Measurements from ENCODE around the gene TRIM33. TPM values are rescaled to one million over a fixed set of nuclear protein-coding genes. Genes with fewer than 3 reads are reported as not detected.

Gene TRIM33
- total and polyA plus RNA-seq, 2 of the 13 experiments (the other 11 are each of a cell fraction or from before 2014, with no cell fraction given), result 35.5 to 42.2 TPM

- TF ChIP-seq ZNF18 (CRISPR knock-in tag; IDR thresholded peaks at IDR 0.05; ENCODE audit: insufficient replicate concordance), result peak; percentile 84
- TF ChIP-seq REXO4 (CRISPR knock-in tag; IDR thresholded peaks at IDR 0.05; ENCODE audit: borderline replicate concordance), result no peak
- TF ChIP-seq SMAD9 (CRISPR knock-in tag; IDR thresholded peaks at IDR 0.05), result 0 out of 2 replicates have a peak, but pooled peaks have one; percentile 73
- peak; percentile 65 for TF ChIP-seq ZNF501 (CRISPR knock-in tag; IDR thresholded peaks at IDR 0.05)
- peak; percentile 51; the same call in 1 of the 2 replicates for TF ChIP-seq THAP8 (CRISPR knock-in tag; IDR thresholded peaks at IDR 0.05; ENCODE audit: borderline replicate concordance)
- peak; percentile 79; the same call in 1 of the 2 replicates for TF ChIP-seq ZNF614 (CRISPR knock-in tag; IDR thresholded peaks at IDR 0.05; ENCODE audit: borderline replicate concordance)
- TF ChIP-seq MTA3 (CRISPR knock-in tag; IDR thresholded peaks at IDR 0.05), result no peak
- TF ChIP-seq ZNF451 (CRISPR knock-in tag; IDR thresholded peaks at IDR 0.05), result peak; percentile 87; the same call in 1 of the 2 replicates
- 0 out of 2 replicates have a peak, but pooled peaks have one; percentile 35 for TF ChIP-seq ZNF558 (CRISPR knock-in tag; IDR thresholded peaks at IDR 0.05; ENCODE audit: borderline replicate concordance)
- peak; percentile 77 for TF ChIP-seq MXD4 (CRISPR knock-in tag; IDR thresholded peaks at IDR 0.05)
- no peak for TF ChIP-seq ZNF569 (CRISPR knock-in tag; IDR thresholded peaks at IDR 0.05; ENCODE audit: borderline replicate concordance)
- TF ChIP-seq E2F5 (CRISPR knock-in tag; conservative IDR thresholded peaks at IDR 0.05), result peak; percentile 91
- TF ChIP-seq ZNF615 (CRISPR knock-in tag; IDR thresholded peaks at IDR 0.05; ENCODE audit: borderline replicate concordance), result no peak
- TF ChIP-seq ZNF292 (CRISPR knock-in tag; IDR thresholded peaks at IDR 0.05; ENCODE audit: borderline replicate concordance, low read depth), result no peak
- no peak for TF ChIP-seq ARID2 (CRISPR knock-in tag; IDR thresholded peaks at IDR 0.05; ENCODE audit: borderline replicate concordance)
- peak; percentile 51 for TF ChIP-seq ZNF263 (CRISPR knock-in tag; IDR thresholded peaks at IDR 0.05)
- peak; percentile 52; the same call in 1 of the 2 replicates for TF ChIP-seq ETV5 (CRISPR knock-in tag; IDR thresholded peaks at IDR 0.05; ENCODE audit: borderline replicate concordance)
- 0 out of 2 replicates have a peak, but pooled peaks have one; percentile 40 for TF ChIP-seq REPIN1 (CRISPR knock-in tag; IDR thresholded peaks at IDR 0.05; ENCODE audit: borderline replicate concordance, low read depth)
- no peak for TF ChIP-seq STAG1 (CRISPR knock-in tag; IDR thresholded peaks at IDR 0.05)
- TF ChIP-seq JUND (CRISPR knock-in tag; IDR thresholded peaks at IDR 0.05), result no peak
- 0 out of 2 replicates have a peak, but pooled peaks have one; percentile 25 for TF ChIP-seq ETV6 (CRISPR knock-in tag; conservative IDR thresholded peaks at IDR 0.05)
- TF ChIP-seq MED1 (CRISPR knock-in tag; IDR thresholded peaks at IDR 0.05), result peak; percentile 64
- TF ChIP-seq TAF15 (IDR thresholded peaks at IDR 0.05; ENCODE audit: low read depth, low read length, poor library complexity, severe bottlenecking), result no peak
- no peak for TF ChIP-seq ZBTB8A (CRISPR knock-in tag; IDR thresholded peaks at IDR 0.05; ENCODE audit: borderline replicate concordance, low read depth)
- peak; percentile 75; the same call in 1 of the 2 replicates for TF ChIP-seq ZNF788 (CRISPR knock-in tag; IDR thresholded peaks at IDR 0.05; ENCODE audit: borderline replicate concordance)
- no peak for TF ChIP-seq NCOA5 (CRISPR knock-in tag; IDR thresholded peaks at IDR 0.05)
- TF ChIP-seq ATF7 (IDR thresholded peaks at IDR 0.05), result no peak
- TF ChIP-seq ATF7 (CRISPR knock-in tag; IDR thresholded peaks at IDR 0.05), result no peak
Observed at GRCh38 chr1:114511032-114511785, at the start of gene TRIM33 (continued).
